ENCODE measurements around the gene DDX10. TPM values are rescaled to one million over a fixed set of nuclear protein-coding genes. Genes with fewer than 3 reads are reported as not detected.

The DDX10 gene
- polyA plus RNA-seq, 1 of the 3 experiments (the other 2 are of a cell fraction): 35.8 TPM

GRCh38 chr11:108895579-108896480 is 231.0 kb downstream of the DDX10 start (continued):
- no peak for TF ChIP-seq MEF2A (IDR thresholded peaks at IDR 0.05; ENCODE audit: borderline replicate concordance, low read depth)
- TF ChIP-seq MXI1 (IDR thresholded peaks at IDR 0.05; ENCODE audit: low read depth, low read length): no peak
- no peak for TF ChIP-seq RCOR1 (IDR thresholded peaks at IDR 0.05; ENCODE audit: low read length)
- no peak for TF ChIP-seq SIN3A (IDR thresholded peaks at IDR 0.05; ENCODE audit: borderline replicate concordance, low read depth, low read length)
- TF ChIP-seq EZH2phosphoT487 (IDR thresholded peaks at IDR 0.05; ENCODE audit: borderline replicate concordance, low read depth): no peak
- TF ChIP-seq YY1 (IDR thresholded peaks at IDR 0.05; ENCODE audit: low read depth): no peak
- TF ChIP-seq RXRA (IDR thresholded peaks at IDR 0.05; ENCODE audit: borderline replicate concordance, low read depth): no peak; the same call in 1 of the 2 replicates
- peak; percentile 86 for TF ChIP-seq PBX3 (IDR thresholded peaks at IDR 0.05)
- peak; percentile 39; the same call in 1 of the 2 replicates for TF ChIP-seq NFIC (IDR thresholded peaks at IDR 0.05; ENCODE audit: borderline replicate concordance)
- no peak for TF ChIP-seq USF1 (IDR thresholded peaks at IDR 0.05; ENCODE audit: borderline replicate concordance, low read depth)
- TF ChIP-seq FOXM1 (IDR thresholded peaks at IDR 0.05; ENCODE audit: low read depth): no peak
- no peak for TF ChIP-seq RFX5 (IDR thresholded peaks at IDR 0.05; ENCODE audit: low read length)
- TF ChIP-seq SMC3 (IDR thresholded peaks at IDR 0.05; ENCODE audit: low read depth, low read length): no peak
- no peak for TF ChIP-seq REST (IDR thresholded peaks at IDR 0.05; ENCODE audit: low read depth, low read length)

GRCh38 chr11:108897071-108897481 is 232.2 kb downstream of the DDX10 start:
- H3K27me3 ChIP-seq (ENCODE audit: insufficient read depth): no peaks in the 10 kb centered on the region
- H3K36me3 ChIP-seq (replicated peaks in 1 of 2; ENCODE audit: control insufficient read depth in 1 of 2, insufficient read depth in 2 of 2, low read length in 1 of 2): no peaks in the 10 kb centered on the region
- WGBS (ENCODE audit: low lambda C conversion rate): 86% methylated on average over 1 of the region's 1 CpG
- no peaks in the 10 kb centered on the region for H3K9me3 ChIP-seq
- DNase-seq: no peak
- no peak overlapping the region for H3K4me2 ChIP-seq
- peak overlapping the region; percentile 60 to 79; a peak in 2 of 4 replicates for H3K27ac ChIP-seq (ENCODE audit: low read depth in 2 of 2, low read length in 1 of 2)
- H2AFZ ChIP-seq (ENCODE audit: low read depth): no peak overlapping the region
- no peaks in the 10 kb centered on the region; the same call in 1 of the 2 replicates for H3K79me2 ChIP-seq (ENCODE audit: insufficient read depth)
- ChIA-PET POLR2A (no interaction called here), CTCF (no interaction called here)
- no peaks in the 10 kb centered on the region for H4K20me1 ChIP-seq (ENCODE audit: insufficient read depth)
- H3K9me2 ChIP-seq: no peaks in the 10 kb centered on the region
- H3K9ac ChIP-seq: no peak overlapping the region
- H3K4me1 ChIP-seq (ENCODE audit: control insufficient read depth in 1 of 2, insufficient read depth in 2 of 2, low read depth in 1 of 2, low read length in 1 of 2): peaks cover 0 to 46% of the 10 kb centered on the region in 2 experiments; a peak in 3 of 4 replicates
- H3K4me3 ChIP-seq (ENCODE audit: low read depth in 2 of 2, low read length in 1 of 2): no peak overlapping the region
- TF ChIP-seq ZBTB33 (IDR thresholded peaks at IDR 0.05; ENCODE audit: borderline replicate concordance, low read depth) (no peak), NRF1 (IDR thresholded peaks at IDR 0.05; ENCODE audit: low read depth, low read length) (no peak), RXRA (IDR thresholded peaks at IDR 0.05; ENCODE audit: borderline replicate concordance, low read depth) (no peak)
- H3F3A ChIP-seq (replicated peaks; ENCODE audit: insufficient read depth): peaks cover 35% of the 10 kb centered on the region

Data from SK-N-SH (cell line).